GM19240 (cell line): ENCODE data around the gene GRHL3.

Experiments used
- DNase-seq: peaks from one replicate; pipeline ENCODE4 v3.0.0; 2011; ENCODE audit warnings: low spot score; ENCODE audit not compliant: insufficient read length

Gene GRHL3

GRCh38 chr1:24392982-24393650, 74.0 kb downstream of the GRHL3 start:
- no peak for DNase-seq

- DNase-seq = no peak
These were observed 74.7 kb downstream of the GRHL3 start for GRCh38 chr1:24393892-24394291.

- no peak for DNase-seq
These were observed 80.9 kb downstream of the GRHL3 start for GRCh38 chr1:24400065-24400464.

- DNase-seq = no peak
These were observed 84.6 kb downstream of the GRHL3 start for GRCh38 chr1:24403806-24404205.
